HepG2 (cell line): Measurements from ENCODE around the gene SMYD1. TPM values are rescaled to one million over a fixed set of nuclear protein-coding genes. Genes with fewer than 3 reads are reported as not detected.

Experiments
- ASH2L ChIP-seq: fragments of 300-600, 200-600 bp; sonication (generic); IDR thresholded peaks from 2 replicates; pipeline ENCODE4 v1.7.0; 2017; ENCODE audit warnings: low read depth, mild to moderate bottlenecking, moderate library complexity, mixed read lengths, low read length; ENCODE audit not compliant: insufficient read length
- DNMT3B ChIP-seq: conservative IDR thresholded peaks from 2 replicates; pipeline ENCODE4 v1.6.1; 2016; ENCODE audit warnings: missing biosample characterization, control low read depth
- HMGA1 ChIP-seq: sonication (generic); formaldehyde crosslinking; conservative IDR thresholded peaks from 2 replicates; pipeline ENCODE4 v1.4.0; 2020; ENCODE audit warnings: missing genetic modification reagents
- HNRNPLL ChIP-seq: fragments of 200-400 bp; formaldehyde crosslinking; IDR thresholded peaks from 2 replicates; pipeline ENCODE4 v1.6.1; 2017; ENCODE audit warnings: mild to moderate bottlenecking, low read depth, low read length; ENCODE audit not compliant: poor library complexity, severe bottlenecking
- HNRNPUL1 ChIP-seq: fragments of 200-400 bp; formaldehyde crosslinking; IDR thresholded peaks from 2 replicates; pipeline ENCODE4 v1.6.1; 2017; ENCODE audit warnings: low read depth, mild to moderate bottlenecking, low read length, moderate library complexity
- MEF2D ChIP-seq: sonication (generic); formaldehyde crosslinking; IDR thresholded peaks from 2 replicates; pipeline ENCODE4 v1.5.1; 2020; ENCODE audit warnings: mild to moderate bottlenecking, missing genetic modification reagents
- RFX3 ChIP-seq: IDR thresholded peaks from 2 replicates; pipeline ENCODE4 v1.6.1; 2016; ENCODE audit warnings: missing biosample characterization, missing genetic modification reagents
- SMAD1 ChIP-seq: sonication (generic); formaldehyde crosslinking; IDR thresholded peaks from 2 replicates; pipeline ENCODE4 v1.4.0; 2020; ENCODE audit warnings: missing genetic modification reagents, low read depth, mild to moderate bottlenecking, borderline replicate concordance
- SP2 ChIP-seq: sonication (generic); formaldehyde crosslinking; IDR thresholded peaks from 2 replicates; pipeline ENCODE4 v1.5.1; 2020; ENCODE audit warnings: mild to moderate bottlenecking, missing genetic modification reagents
- SUZ12 ChIP-seq: fragments of 150-350 bp; IDR thresholded peaks from 2 replicates; pipeline ENCODE4 v1.6.1; 2014; ENCODE audit warnings: low read depth, low read length
- YY1 ChIP-seq: IDR thresholded peaks from 2 replicates; pipeline ENCODE4 v1.6.1; 2011; ENCODE audit warnings: low read length, low read depth, moderate library complexity, mild to moderate bottlenecking; ENCODE audit not compliant: insufficient read depth, insufficient replicate concordance
- ZBTB38 ChIP-seq: sonication (generic); formaldehyde crosslinking; IDR thresholded peaks from 2 replicates; pipeline ENCODE4 v1.5.1; 2020; ENCODE audit warnings: mild to moderate bottlenecking, missing genetic modification reagents
- ZNF343 ChIP-seq: sonication (generic); formaldehyde crosslinking; IDR thresholded peaks from 2 replicates; pipeline ENCODE4 v1.4.0; 2020; ENCODE audit warnings: mild to moderate bottlenecking, missing genetic modification reagents
- ZNF367 ChIP-seq: sonication (generic); formaldehyde crosslinking; IDR thresholded peaks from 2 replicates; pipeline ENCODE4 v1.4.0; 2020; ENCODE audit warnings: missing genetic modification reagents, borderline replicate concordance
- ZNF558 ChIP-seq: sonication (generic); formaldehyde crosslinking; IDR thresholded peaks from 2 replicates; pipeline ENCODE4 v1.9.0; 2022; ENCODE audit warnings: mild to moderate bottlenecking, missing genetic modification reagents, borderline replicate concordance
- ZNF607 ChIP-seq: sonication (generic); formaldehyde crosslinking; IDR thresholded peaks from 2 replicates; pipeline ENCODE4 v1.5.1; 2020; ENCODE audit warnings: missing genetic modification reagents, mild to moderate bottlenecking, borderline replicate concordance
- ZNF816 ChIP-seq: sonication (generic); formaldehyde crosslinking; IDR thresholded peaks from 2 replicates; pipeline ENCODE4 v1.8.0; 2022; ENCODE audit warnings: missing genetic modification reagents, mild to moderate bottlenecking, borderline replicate concordance
- polyA plus RNA-seq, 8 experiments: library from polyadenylated mRNA; depleted of rRNA in 3 of 8; stranded (reverse) in 7 of 8; unstranded in 1 of 8; fragments of >200 nt; fragmentation: Illumina TruSeq in 4 of 8; extraction: Trizol in 4 of 8; gene quantifications; 2 replicates each; pipeline versions ENCODE4 v1.2.1 to v1.2.3, GENCODE V29; 2011 to 2016; ENCODE audit warnings: low read depth in 4 of 8, missing spikeins in 1 of 8, mixed read lengths in 1 of 8; ENCODE audit not compliant: insufficient read depth in 1 of 8
- total RNA-seq, 5 experiments: library from RNA; depleted of rRNA; stranded (reverse); fragments of >200 nt; fragmentation: Illumina TruSeq; extraction: Trizol; gene quantifications; 2 replicates each; pipeline ENCODE4 v1.2.3, GENCODE V29; 2016; ENCODE audit warnings: low read depth in 1 of 5
- TF ChIP-seq, protein P1 (sequence below): sonication (generic); formaldehyde crosslinking; conservative IDR thresholded peaks from 2 replicates; pipeline ENCODE4 v1.8.0; 2022; ENCODE audit warnings: low read depth, missing genetic modification reagents
- TF ChIP-seq, protein P2 (sequence below): sonication (generic); formaldehyde crosslinking; IDR thresholded peaks from 2 replicates; pipeline ENCODE4 v1.4.0; 2020; ENCODE audit warnings: mild to moderate bottlenecking, missing genetic modification reagents, borderline replicate concordance
- TF ChIP-seq, protein P3 (sequence below): sonication (generic); formaldehyde crosslinking; IDR thresholded peaks from 2 replicates; pipeline ENCODE4 v1.4.0; 2020; ENCODE audit warnings: mild to moderate bottlenecking, missing genetic modification reagents

The SMYD1 gene
- total and polyA plus RNA-seq, 2 of the 13 experiments (the other 11 are each of a cell fraction or from before 2014, with no cell fraction given): not detected

- TF ChIP-seq ZNF558 (CRISPR knock-in tag) (no peak), ZNF367 (no peak), HNRNPUL1 (no peak), ZNF343 (CRISPR knock-in tag) (no peak), SUZ12 (no peak), DNMT3B (no peak), ZBTB38 (CRISPR knock-in tag) (peak; percentile 79; the same call in 1 of the 2 replicates), ZNF607 (CRISPR knock-in tag) (no peak), SP2 (CRISPR knock-in tag) (no peak), ZNF816 (no peak), ASH2L (no peak), YY1 (no peak), RFX3 (CRISPR knock-in tag) (no peak), MEF2D (no peak), HNRNPLL (no peak), HMGA1 (CRISPR knock-in tag) (no peak), SMAD1 (CRISPR knock-in tag) (no peak; the same call in 1 of the 2 replicates)
- TF ChIP-seq, protein P1, sequence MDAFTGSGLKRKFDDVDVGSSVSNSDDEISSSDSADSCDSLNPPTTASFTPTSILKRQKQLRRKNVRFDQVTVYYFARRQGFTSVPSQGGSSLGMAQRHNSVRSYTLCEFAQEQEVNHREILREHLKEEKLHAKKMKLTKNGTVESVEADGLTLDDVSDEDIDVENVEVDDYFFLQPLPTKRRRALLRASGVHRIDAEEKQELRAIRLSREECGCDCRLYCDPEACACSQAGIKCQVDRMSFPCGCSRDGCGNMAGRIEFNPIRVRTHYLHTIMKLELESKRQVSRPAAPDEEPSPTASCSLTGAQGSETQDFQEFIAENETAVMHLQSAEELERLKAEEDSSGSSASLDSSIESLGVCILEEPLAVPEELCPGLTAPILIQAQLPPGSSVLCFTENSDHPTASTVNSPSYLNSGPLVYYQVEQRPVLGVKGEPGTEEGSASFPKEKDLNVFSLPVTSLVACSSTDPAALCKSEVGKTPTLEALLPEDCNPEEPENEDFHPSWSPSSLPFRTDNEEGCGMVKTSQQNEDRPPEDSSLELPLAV (CRISPR knock-in tag): no peak
- TF ChIP-seq, protein P2, sequence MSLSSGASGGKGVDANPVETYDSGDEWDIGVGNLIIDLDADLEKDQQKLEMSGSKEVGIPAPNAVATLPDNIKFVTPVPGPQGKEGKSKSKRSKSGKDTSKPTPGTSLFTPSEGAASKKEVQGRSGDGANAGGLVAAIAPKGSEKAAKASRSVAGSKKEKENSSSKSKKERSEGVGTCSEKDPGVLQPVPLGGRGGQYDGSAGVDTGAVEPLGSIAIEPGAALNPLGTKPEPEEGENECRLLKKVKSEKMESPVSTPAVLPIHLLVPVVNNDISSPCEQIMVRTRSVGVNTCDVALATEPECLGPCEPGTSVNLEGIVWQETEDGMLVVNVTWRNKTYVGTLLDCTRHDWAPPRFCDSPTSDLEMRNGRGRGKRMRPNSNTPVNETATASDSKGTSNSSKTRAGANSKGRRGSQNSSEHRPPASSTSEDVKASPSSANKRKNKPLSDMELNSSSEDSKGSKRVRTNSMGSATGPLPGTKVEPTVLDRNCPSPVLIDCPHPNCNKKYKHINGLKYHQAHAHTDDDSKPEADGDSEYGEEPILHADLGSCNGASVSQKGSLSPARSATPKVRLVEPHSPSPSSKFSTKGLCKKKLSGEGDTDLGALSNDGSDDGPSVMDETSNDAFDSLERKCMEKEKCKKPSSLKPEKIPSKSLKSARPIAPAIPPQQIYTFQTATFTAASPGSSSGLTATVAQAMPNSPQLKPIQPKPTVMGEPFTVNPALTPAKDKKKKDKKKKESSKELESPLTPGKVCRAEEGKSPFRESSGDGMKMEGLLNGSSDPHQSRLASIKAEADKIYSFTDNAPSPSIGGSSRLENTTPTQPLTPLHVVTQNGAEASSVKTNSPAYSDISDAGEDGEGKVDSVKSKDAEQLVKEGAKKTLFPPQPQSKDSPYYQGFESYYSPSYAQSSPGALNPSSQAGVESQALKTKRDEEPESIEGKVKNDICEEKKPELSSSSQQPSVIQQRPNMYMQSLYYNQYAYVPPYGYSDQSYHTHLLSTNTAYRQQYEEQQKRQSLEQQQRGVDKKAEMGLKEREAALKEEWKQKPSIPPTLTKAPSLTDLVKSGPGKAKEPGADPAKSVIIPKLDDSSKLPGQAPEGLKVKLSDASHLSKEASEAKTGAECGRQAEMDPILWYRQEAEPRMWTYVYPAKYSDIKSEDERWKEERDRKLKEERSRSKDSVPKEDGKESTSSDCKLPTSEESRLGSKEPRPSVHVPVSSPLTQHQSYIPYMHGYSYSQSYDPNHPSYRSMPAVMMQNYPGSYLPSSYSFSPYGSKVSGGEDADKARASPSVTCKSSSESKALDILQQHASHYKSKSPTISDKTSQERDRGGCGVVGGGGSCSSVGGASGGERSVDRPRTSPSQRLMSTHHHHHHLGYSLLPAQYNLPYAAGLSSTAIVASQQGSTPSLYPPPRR (CRISPR knock-in tag): no peak
- TF ChIP-seq, protein P3, sequence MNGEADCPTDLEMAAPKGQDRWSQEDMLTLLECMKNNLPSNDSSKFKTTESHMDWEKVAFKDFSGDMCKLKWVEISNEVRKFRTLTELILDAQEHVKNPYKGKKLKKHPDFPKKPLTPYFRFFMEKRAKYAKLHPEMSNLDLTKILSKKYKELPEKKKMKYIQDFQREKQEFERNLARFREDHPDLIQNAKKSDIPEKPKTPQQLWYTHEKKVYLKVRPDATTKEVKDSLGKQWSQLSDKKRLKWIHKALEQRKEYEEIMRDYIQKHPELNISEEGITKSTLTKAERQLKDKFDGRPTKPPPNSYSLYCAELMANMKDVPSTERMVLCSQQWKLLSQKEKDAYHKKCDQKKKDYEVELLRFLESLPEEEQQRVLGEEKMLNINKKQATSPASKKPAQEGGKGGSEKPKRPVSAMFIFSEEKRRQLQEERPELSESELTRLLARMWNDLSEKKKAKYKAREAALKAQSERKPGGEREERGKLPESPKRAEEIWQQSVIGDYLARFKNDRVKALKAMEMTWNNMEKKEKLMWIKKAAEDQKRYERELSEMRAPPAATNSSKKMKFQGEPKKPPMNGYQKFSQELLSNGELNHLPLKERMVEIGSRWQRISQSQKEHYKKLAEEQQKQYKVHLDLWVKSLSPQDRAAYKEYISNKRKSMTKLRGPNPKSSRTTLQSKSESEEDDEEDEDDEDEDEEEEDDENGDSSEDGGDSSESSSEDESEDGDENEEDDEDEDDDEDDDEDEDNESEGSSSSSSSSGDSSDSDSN (CRISPR knock-in tag): no peak
Measured at GRCh38 chr2:88128654-88129312, 61.2 kb downstream of the SMYD1 start (continued).
